Head of caudate nucleus (tissue), 42 donors: ENCODE measurements around the gene NRG2.

Experiments used
- DNase-seq, 42 donors: peaks; one replicate each; pipeline versions ENCODE4 v3.0.0 to v3.0.0-alpha.2; 2020 to 2021; ENCODE audit warnings: mixed read lengths in 7 of 42
- intact Hi-C: fragments of 100-400 bp; cut with DNase I; formaldehyde crosslinking; loops from one replicate; pipeline ENCODE4 v1.15.0; 2022

The NRG2 gene

DNA sequence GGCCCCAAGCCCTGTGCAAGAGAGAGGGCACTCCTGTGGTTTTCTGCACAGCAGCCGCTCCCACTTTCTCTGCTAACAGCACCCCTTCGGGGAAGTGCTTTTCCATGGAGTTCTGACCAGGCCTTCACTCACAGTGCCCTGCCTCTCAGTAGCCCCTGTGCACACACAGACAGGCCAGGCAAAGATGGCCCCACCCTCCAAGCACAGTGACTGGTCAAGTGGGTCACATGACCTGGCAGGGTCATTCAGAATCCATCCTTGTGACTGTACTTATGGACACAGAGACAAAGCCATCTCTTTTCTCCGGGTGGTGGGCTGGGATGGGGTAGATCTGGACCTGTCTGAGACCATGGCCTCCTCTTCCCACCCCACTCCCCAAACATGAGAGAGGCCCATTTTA, 165.0 kb downstream of the NRG2 start:
- peak in 2 of 42 donors; percentile 22 to 30 for DNase-seq
- intact Hi-C loops: loop anchor here (10.0 kb wide), 1 partner anchor 87 kb away; no protein-coding TSS in a partner anchor

DNA sequence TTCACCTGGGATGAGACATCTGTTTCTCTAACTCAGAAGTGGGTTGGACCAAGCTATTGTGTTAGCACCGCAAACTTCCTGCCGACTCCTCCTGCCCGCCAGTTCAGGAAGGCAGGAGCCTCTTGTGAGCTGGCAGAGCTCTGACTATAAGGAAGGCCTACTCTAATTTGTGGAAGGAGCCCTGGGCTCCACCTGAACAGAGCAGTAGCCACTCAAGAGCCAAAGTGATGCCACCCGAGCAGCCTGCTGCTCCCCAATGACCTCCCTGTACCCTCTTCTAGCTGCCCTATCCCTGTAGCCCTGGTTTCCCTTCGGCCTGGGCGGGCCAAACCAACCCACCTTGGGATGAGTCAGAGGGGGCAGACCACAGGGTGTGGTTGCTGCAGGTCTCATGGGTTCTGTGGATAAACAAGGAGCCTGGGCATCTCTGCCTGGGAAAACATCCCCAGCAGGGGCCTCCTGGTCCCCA, 165.9 kb downstream of the NRG2 start:
- intact Hi-C loops: loop anchor here (10.0 kb wide), 1 partner anchor 88 kb away; no protein-coding TSS in a partner anchor

DNA sequence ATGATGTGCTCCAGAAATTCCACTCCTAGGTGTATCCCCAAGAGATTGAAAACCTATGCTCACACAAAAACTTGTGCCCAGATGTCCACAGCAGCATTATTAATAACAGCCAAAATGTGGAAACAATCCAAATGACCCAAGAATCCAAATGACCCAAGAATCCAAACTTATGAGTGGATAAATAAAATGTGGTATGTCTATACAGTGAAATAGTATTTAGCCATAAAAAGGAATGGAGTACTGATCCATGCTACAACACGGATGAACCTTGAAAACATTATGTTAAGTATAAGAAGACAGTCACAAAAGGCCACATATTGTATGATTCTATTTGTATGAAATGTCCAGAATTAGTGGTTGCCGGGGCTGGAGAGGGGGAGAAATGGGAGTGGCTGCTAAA, 167.1 kb downstream of the NRG2 start:
- intact Hi-C loops: loop anchor here (10.0 kb wide), 1 partner anchor 89 kb away; no protein-coding TSS in a partner anchor
- DNase-seq: no peak

More for the DNA sequence above, 165.9 kb downstream of the NRG2 start:
- no peak for DNase-seq

- DNase-seq: no peak
Measured at GRCh38 chr5:139872851-139873794, 170.0 kb downstream of the NRG2 start.

DNA sequence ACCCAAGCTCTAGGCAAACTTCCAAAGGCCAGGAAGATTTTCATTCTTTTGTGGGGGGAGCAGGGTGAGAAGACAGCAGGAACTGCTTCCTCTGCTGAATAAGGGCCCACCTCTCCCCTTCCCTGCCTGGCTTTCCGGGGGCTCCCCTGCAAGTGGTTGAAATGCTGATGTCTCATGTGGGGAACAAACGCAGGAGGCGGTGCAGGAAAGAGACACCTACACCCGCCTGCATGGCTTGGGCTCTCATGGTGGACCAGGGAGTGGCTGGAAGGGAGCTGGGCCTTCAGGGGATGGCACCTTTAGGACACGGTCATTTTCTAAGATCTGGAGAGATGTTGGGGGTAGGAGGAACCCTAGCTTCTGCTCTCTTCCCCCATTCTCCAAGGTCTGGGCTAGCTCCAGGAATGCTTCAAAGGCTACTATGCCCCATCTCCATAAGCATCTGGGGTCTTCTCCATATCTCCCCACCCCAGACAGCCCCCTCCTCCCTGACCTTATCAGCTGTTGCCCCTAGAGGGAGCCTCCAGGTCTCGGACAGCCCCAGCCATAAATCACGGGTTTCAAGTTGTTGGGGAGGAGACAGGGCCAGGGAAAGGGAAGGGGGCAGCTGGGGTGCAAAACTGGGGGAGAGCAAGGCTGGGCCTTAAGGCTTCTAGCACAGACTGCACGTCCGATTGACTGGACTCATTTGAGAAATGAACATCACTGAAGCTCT, 170.9 kb downstream of the NRG2 start:
- DNase-seq: no peak
- intact Hi-C loops: loop anchor here (10.0 kb wide), 1 partner anchor 93 kb away; no protein-coding TSS in a partner anchor

More at GRCh38 chr5:139872851-139873794, 170.0 kb downstream of the NRG2 start:
- intact Hi-C loops: loop anchor here (10.0 kb wide), 1 partner anchor 92 kb away; no protein-coding TSS in a partner anchor

DNA sequence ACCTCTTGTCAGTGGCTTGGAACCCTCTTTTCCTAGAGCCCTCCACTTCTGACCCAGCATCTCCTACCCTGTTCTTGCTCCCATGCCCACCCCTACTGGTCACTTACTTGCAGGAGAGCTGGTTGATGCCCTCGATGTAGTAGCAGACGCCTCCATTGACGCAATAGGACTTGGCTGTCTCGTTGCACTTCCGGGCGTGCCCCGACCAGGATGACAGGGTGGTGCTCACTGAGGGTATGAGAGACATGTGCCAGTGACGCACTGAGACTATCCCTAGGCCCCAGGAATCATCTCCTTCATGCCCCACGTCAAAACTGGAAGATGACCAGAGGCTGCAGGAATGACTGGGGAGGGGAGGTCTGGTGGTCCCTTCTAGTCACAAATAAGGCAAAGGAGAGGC, 171.5 kb downstream of the NRG2 start:
- no peak for DNase-seq
- intact Hi-C loops: loop anchor here (10.0 kb wide), 1 partner anchor 93 kb away; no protein-coding TSS in a partner anchor

GRCh38 chr5:139870677-139871076, 172.4 kb downstream of the NRG2 start:
- intact Hi-C loops: loop anchor here (10.0 kb wide), 1 partner anchor 94 kb away; no protein-coding TSS in a partner anchor
- no peak for DNase-seq

DNA sequence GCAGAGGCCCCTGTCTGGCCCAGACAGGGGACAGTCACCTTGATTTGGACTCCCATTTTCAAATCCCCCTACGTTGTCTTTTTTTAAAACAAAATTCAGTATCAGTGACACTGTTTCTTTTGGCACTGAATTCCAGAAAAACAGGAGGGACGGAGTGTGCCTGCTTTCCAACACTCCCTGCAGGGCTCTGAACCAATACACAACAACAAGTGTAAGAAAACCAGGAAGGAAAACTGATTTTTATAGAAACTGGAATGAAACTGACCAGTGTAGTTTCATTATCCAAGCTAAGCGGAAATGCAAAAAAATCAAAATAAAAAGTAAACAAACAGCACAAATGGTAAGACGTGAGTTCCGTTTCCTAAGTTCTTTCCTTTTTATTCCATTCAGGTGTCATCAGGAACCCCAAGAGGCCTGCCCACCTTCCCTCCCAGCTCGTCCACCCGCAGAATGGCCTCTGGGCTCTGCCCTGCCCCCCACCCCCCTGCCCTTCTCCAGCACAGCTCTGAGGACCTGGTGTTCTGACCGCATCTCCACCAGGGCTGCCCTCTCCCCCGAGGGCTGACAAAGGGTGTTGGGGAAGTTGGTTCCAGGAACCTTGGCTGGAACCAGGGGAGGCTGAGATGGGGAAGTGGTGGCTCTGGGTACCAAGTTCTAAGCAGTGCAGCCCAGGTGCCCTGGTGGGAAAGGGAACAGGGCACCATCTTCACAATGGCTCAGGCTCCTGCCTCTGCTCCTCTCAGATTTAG, 173.9 kb downstream of the NRG2 start:
- peak in 12 of 42 donors; percentile 15 to 45 (median 28) for DNase-seq
- intact Hi-C loops: no loop called here

- intact Hi-C loops: no loop called here
- no peak for DNase-seq
Measured at GRCh38 chr5:139867581-139867980, 175.5 kb downstream of the NRG2 start.

GRCh38 chr5:139867109-139867508, 176.0 kb downstream of the NRG2 start:
- no peak for DNase-seq
- intact Hi-C loops: no loop called here

GRCh38 chr5:139864716-139865483, 178.2 kb downstream of the NRG2 start:
- intact Hi-C loops: loop anchor here (5.0 kb wide), 1 partner anchor 78 kb away; no protein-coding TSS in a partner anchor
- no peak for DNase-seq

DNA sequence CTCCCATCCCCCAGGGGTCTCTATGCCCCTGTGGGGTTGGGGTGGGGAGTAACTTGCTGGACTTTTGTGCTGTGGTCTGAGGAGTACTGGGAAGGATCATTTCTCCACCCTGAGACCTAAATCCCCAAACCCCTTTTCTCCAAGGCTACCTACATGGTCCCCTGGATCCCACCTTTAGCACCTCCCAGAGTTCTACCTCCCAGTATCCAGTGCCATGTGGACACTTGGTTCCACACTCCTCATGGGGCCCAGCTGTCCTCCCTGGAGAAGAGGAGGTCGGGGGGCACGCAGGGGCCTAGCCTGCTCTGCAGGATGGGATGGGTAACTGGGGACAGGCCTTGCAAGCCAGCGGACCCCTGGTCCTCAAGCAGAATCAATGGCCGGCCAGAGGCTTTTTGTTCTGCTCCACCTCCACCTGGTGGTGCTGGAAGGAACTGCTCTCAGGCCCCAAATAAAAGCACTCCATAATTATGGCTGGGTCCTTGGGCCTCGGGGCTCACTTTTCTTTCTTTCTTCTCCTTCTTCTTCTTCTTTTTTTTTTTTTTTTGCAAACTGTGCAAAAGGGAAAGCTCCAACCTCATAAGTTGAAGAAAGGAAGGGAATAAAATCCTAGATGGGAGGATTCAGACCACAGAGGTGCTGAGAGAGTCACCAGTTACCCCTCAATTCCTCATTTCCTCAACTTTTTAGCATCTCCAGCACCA, 179.1 kb downstream of the NRG2 start:
- intact Hi-C loops: loop anchor here (5.0 kb wide), 1 partner anchor 77 kb away; no protein-coding TSS in a partner anchor
- peak; percentile 48 to 93 (median 80) for DNase-seq

DNA sequence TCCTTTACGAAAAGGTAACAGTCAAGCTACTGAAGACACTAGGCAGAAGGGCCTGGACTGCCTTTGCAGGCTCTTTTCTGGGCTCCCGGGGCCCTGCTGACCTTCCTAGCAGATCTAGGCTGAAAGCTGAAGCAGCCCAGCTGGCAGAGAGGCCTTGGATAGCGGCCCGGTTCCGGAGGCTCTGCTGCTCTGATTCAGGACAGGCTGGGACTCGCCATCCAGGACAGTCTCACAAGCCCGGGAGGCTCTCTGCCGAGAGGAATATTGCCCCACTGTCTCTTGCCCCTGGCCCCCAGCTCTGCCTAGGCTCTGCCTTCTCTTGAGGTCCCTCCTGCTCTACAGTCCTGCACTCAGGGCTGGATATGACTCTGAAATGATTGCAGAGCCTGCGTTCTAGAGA, 179.7 kb downstream of the NRG2 start:
- DNase-seq: peak; percentile 66 to 94 (median 86)
- intact Hi-C loops: loop anchor here (5.0 kb wide), 1 partner anchor 76 kb away; no protein-coding TSS in a partner anchor

DNA sequence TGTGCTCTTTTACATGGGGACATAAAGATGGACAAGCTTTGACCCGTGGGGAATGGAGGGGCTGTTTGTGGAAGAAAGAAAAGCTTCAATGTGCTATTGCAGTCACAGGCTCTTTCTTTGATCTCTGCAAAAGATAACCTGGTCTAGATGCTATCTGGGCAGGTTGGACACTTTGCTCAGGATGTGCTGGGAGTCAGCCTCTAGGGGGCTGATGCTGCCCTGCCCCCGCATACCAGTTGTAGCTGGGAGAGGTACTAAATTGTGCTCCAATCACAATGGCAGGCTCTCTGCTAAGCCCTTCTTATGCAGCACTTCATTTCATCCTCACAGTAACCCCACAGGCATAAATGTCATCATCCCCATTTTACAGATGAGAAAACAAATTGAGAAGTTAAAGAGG, 180.3 kb downstream of the NRG2 start:
- DNase-seq: no peak
- intact Hi-C loops: loop anchor here (5.0 kb wide), 1 partner anchor 76 kb away; no protein-coding TSS in a partner anchor

GRCh38 chr5:139862313-139862712, 180.8 kb downstream of the NRG2 start:
- DNase-seq: no peak
- intact Hi-C loops: loop anchor here (5.0 kb wide), 1 partner anchor 75 kb away; no protein-coding TSS in a partner anchor

- intact Hi-C loops: loop anchor here (5.0 kb wide), 1 partner anchor 75 kb away; no protein-coding TSS in a partner anchor
- no peak for DNase-seq
Measured at GRCh38 chr5:139861889-139862207, 181.3 kb downstream of the NRG2 start.
